GM18867 (cell line): ENCODE measurements around the gene C10orf95.

Experiments
- ATAC-seq: cut with Tn5 transposase; IDR thresholded peaks from one replicate; pipeline ENCODE4 v1.9.1; 2021; ENCODE audit warnings: mild to moderate bottlenecking, moderate library complexity; ENCODE audit not compliant: unreplicated experiment

The C10orf95 gene

GRCh38 chr10:102405108-102405571 lies 46.2 kb downstream of the C10orf95 start:
- no peak for ATAC-seq

- no peak for ATAC-seq
Measured at GRCh38 chr10:102404361-102405107, 46.8 kb downstream of the C10orf95 start.

GRCh38 chr10:102403115-102403514 lies 48.2 kb downstream of the C10orf95 start:
- no peak for ATAC-seq

- no peak for ATAC-seq
Measured at GRCh38 chr10:102402512-102402896, 48.8 kb downstream of the C10orf95 start.

- no peak for ATAC-seq
Measured at GRCh38 chr10:102401735-102402511, 49.4 kb downstream of the C10orf95 start.

- ATAC-seq, result no peak
Measured at GRCh38 chr10:102401342-102401654, 50.0 kb downstream of the C10orf95 start.

GRCh38 chr10:102400598-102401341 lies 50.6 kb downstream of the C10orf95 start:
- ATAC-seq, result no peak

- ATAC-seq, result no peak
Measured at GRCh38 chr10:102400076-102400475, 51.3 kb downstream of the C10orf95 start.
